Endodermal cell (in vitro differentiated cells): ENCODE data around the gene MYRIP. TPM values are rescaled to one million over a fixed set of nuclear protein-coding genes. Genes with fewer than 3 reads are reported as not detected.

Experiments
- DNase-seq: peaks from one replicate; pipeline ENCODE4 v3.0.0-alpha.2; 2017
- H3K27ac ChIP-seq: 2 replicates; pipeline ENCODE4 v1.5.1; 2013; ENCODE audit warnings: mild to moderate bottlenecking, low read depth, low read length, moderate library complexity
- H3K27me3 ChIP-seq: 2 replicates; pipeline ENCODE4 v1.6.1; 2013; ENCODE audit warnings: mild to moderate bottlenecking, low read length, moderate library complexity; ENCODE audit not compliant: insufficient read depth, control insufficient read depth, poor library complexity, severe bottlenecking
- H3K36me3 ChIP-seq: 2 replicates; pipeline ENCODE4 v1.7.0; 2013; ENCODE audit warnings: mild to moderate bottlenecking, low read length, moderate library complexity; ENCODE audit not compliant: control insufficient read depth, insufficient read depth
- H3K4me1 ChIP-seq: one replicate; pipeline ENCODE4 v1.7.0; 2013; ENCODE audit warnings: low read length; ENCODE audit not compliant: control insufficient read depth, insufficient read depth
- H3K4me3 ChIP-seq: 2 replicates; pipeline ENCODE4 v1.5.1; 2013; ENCODE audit warnings: mild to moderate bottlenecking, low read length, moderate library complexity
- H3K9ac ChIP-seq: 2 replicates; pipeline ENCODE4 v1.6.1; 2013; ENCODE audit warnings: mild to moderate bottlenecking, low read length, moderate library complexity; ENCODE audit not compliant: poor library complexity, severe bottlenecking; ENCODE audit errors: extremely low read depth
- H3K9me3 ChIP-seq: 2 replicates; pipeline ENCODE4 v1.6.1; 2013; ENCODE audit warnings: mild to moderate bottlenecking, low read length, moderate library complexity; ENCODE audit not compliant: control insufficient read depth
- H3K27ac Mint-ChIP-seq: 2 replicates; pipeline ENCODE4 v1.8.0; 2020; ENCODE audit warnings: mixed read lengths
- H3K27me3 Mint-ChIP-seq: 2 replicates; pipeline ENCODE4 v1.8.0; 2021; ENCODE audit warnings: mild to moderate bottlenecking, mixed read lengths; ENCODE audit not compliant: insufficient read depth
- H3K36me3 Mint-ChIP-seq: 2 replicates; pipeline ENCODE4 v1.8.0; 2020; ENCODE audit warnings: low read depth, mixed read lengths
- H3K4me1 Mint-ChIP-seq: 2 replicates; pipeline ENCODE4 v1.8.0; 2020; ENCODE audit warnings: mixed read lengths
- H3K4me3 Mint-ChIP-seq: 2 replicates; pipeline ENCODE4 v1.8.0; 2020; ENCODE audit warnings: mild to moderate bottlenecking, moderate library complexity, mixed read lengths
- H3K9me3 Mint-ChIP-seq: 2 replicates; pipeline ENCODE4 v1.8.0; 2020; ENCODE audit warnings: mild to moderate bottlenecking, mixed read lengths
- WGBS, 2 experiments: methylation state at CpG; one replicate each; pipeline versions ENCODE4 v1.1.5 to v1.1.7; 2013; ENCODE audit warnings: missing lambda C conversion rate in 2 of 2, mixed read lengths in 1 of 2; ENCODE audit not compliant: insufficient coverage in 1 of 2, insufficient read length in 1 of 2; 5-methylcytosine and 5-hydroxymethylcytosine counted together
- total RNA-seq, 2 donors: library from RNA; stranded (reverse); fragmentation: NEBNext Ultra II Directional in 1 of 2; extraction: Animal tissue kit (Norgen Biotek cat#: 25700) in 1 of 2; gene quantifications; 2 replicates in 1 of 2; 3 replicates in 1 of 2; pipeline ENCODE4 v1.2.1, GENCODE V29; 2021
- TF ChIP-seq, protein P1 (sequence below): fragments of 200-600 bp; sonication (generic); conservative IDR thresholded peaks from 2 replicates; pipeline ENCODE4 v1.5.0; 2021; ENCODE audit warnings: antibody characterized with exemption, mild to moderate bottlenecking

Gene MYRIP
- total RNA-seq, 2 donors from 2014 or later = 4.3 to 4.6 TPM

DNA sequence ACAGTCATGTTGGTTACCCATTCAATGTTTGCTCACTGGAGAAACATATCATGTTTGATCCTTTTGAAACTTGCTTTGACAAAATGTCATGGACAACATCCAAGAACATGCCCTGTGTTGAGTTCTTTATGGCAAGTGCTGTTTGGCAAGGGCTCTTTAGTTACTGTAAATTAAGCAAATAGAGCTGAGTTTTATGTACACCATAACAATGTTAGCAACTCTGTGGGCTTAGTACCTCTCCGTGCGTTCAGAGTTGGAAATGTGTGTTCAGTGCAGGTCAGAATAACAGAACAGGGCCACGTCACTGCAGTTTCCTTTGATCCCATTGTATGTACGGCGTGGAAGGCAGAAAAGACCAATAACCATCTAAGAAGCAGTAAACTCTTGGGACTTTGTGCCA is 132.5 kb downstream of the MYRIP start:
- Mint-ChIP-seq H3K36me3 (no peaks in the 10 kb centered on the region), H3K4me3 (no peak overlapping the region), H3K27me3 (no peaks in the 10 kb centered on the region), H3K9me3 (no peaks in the 10 kb centered on the region), H3K27ac (no peak overlapping the region), H3K4me1 (no peaks in the 10 kb centered on the region)
- TF ChIP-seq, protein P1, sequence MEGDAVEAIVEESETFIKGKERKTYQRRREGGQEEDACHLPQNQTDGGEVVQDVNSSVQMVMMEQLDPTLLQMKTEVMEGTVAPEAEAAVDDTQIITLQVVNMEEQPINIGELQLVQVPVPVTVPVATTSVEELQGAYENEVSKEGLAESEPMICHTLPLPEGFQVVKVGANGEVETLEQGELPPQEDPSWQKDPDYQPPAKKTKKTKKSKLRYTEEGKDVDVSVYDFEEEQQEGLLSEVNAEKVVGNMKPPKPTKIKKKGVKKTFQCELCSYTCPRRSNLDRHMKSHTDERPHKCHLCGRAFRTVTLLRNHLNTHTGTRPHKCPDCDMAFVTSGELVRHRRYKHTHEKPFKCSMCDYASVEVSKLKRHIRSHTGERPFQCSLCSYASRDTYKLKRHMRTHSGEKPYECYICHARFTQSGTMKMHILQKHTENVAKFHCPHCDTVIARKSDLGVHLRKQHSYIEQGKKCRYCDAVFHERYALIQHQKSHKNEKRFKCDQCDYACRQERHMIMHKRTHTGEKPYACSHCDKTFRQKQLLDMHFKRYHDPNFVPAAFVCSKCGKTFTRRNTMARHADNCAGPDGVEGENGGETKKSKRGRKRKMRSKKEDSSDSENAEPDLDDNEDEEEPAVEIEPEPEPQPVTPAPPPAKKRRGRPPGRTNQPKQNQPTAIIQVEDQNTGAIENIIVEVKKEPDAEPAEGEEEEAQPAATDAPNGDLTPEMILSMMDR = no peak
- Histone ChIP-seq H3K9me3 (no peaks in the 10 kb centered on the region), H3K36me3 (no peaks in the 10 kb centered on the region), H3K9ac (no peak overlapping the region), H3K4me1 (no peaks in the 10 kb centered on the region), H3K4me3 (no peak overlapping the region), H3K27me3 (no peaks in the 10 kb centered on the region), H3K27ac (no peak overlapping the region)
- 92 to 98% methylated on average over 5 of the region's 5 CpGs for WGBS, 2 experiments
- DNase-seq = no peak

DNA sequence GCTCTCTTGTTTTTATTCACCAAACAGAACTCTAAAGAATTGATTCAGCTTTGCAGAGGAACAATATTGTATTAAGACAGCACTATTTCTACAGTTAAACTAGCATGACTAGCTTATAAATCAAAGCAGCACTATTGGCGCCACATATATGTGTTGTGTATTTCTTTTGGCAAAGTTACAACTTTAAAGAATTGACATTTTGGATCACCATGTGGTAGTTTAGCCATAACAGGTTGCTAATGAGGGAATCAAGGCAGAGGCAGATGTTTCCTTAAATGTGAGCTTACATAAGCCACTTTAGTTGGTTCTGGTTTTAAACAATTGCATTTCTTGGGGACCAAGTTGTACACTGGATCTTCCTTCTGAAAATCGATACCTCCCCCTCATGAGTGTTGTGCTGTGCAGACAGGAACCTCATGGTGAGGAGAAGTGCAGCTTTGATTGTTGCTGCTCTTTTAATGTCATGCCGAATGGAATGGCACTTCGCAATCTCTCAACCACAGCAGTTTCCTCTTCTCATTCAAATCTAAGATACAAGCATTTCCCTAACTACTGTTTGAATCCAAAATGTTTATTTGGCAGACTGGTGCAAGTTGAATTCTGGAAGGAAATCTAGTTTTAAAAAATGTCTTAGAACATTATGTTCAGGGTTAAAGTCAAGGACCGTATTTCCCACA is 151.2 kb downstream of the MYRIP start:
- Histone ChIP-seq H3K4me1 (no peaks in the 10 kb centered on the region), H3K27me3 (peaks cover 61% of the 10 kb centered on the region), H3K36me3 (no peaks in the 10 kb centered on the region), H3K27ac (no peak overlapping the region), H3K9me3 (no peaks in the 10 kb centered on the region), H3K4me3 (no peak overlapping the region), H3K9ac (no peak overlapping the region)
- no peak for DNase-seq
- Mint-ChIP-seq H3K4me1 (peaks cover 5% of the 10 kb centered on the region), H3K27ac (peak overlapping the region; percentile 50), H3K4me3 (no peak overlapping the region), H3K27me3 (peaks cover 76% of the 10 kb centered on the region), H3K9me3 (peaks cover 9% of the 10 kb centered on the region), H3K36me3 (no peaks in the 10 kb centered on the region)
- TF ChIP-seq, protein P1 = no peak
- WGBS, 2 experiments = 85 to 86% methylated on average over 4 to 5 of the region's 5 CpGs

DNA sequence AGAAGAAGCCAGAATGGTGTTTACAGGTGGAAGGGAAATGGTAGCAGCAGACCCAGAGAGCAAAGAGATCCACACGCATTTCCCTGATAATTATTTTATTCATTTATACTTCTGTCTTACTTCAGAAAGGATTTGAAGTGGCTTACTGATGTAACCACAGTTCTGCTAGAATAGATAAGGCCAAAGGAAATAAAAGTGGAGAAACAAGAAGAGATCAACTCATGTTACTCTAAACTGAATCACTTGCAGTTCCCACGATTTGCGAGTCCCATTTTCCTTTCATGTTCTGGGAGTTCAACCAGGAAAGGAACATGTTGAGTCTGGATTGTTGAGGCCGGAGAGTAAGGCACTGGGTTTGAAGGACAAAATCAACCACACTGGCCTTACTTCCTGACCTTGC is 151.8 kb downstream of the MYRIP start:
- Histone ChIP-seq H3K9me3 (no peaks in the 10 kb centered on the region), H3K27ac (no peak overlapping the region), H3K27me3 (peaks cover 66% of the 10 kb centered on the region), H3K4me1 (peaks cover 3% of the 10 kb centered on the region), H3K4me3 (no peak overlapping the region), H3K36me3 (no peaks in the 10 kb centered on the region), H3K9ac (no peak overlapping the region)
- Mint-ChIP-seq H3K27ac (no peak overlapping the region), H3K36me3 (no peaks in the 10 kb centered on the region), H3K9me3 (peaks cover 6% of the 10 kb centered on the region), H3K4me3 (no peak overlapping the region), H3K4me1 (peaks cover 9% of the 10 kb centered on the region), H3K27me3 (peaks cover 77% of the 10 kb centered on the region)
- TF ChIP-seq, protein P1 = no peak
- 88 to 90% methylated on average over 3 to 4 of the region's 4 CpGs for WGBS, 2 experiments
- no peak for DNase-seq
